Osteocyte (in vitro differentiated cells): ENCODE measurements around the gene NRXN3. TPM values are rescaled to one million over a fixed set of nuclear protein-coding genes. Genes with fewer than 3 reads are reported as not detected.

Source experiments
- DNase-seq: peaks from one replicate; pipeline ENCODE4 v3.0.0; 2021; ENCODE audit warnings: mixed read lengths; ENCODE audit not compliant: unreplicated experiment; ENCODE audit errors: extremely low spot score
- H3K27ac Mint-ChIP-seq: one replicate; pipeline ENCODE4 v1.8.0; 2021; ENCODE audit warnings: mild to moderate bottlenecking, mixed read lengths; ENCODE audit not compliant: unreplicated experiment
- H3K27me3 Mint-ChIP-seq: one replicate; pipeline ENCODE4 v1.8.0; 2021; ENCODE audit warnings: mixed read lengths; ENCODE audit not compliant: unreplicated experiment
- H3K36me3 Mint-ChIP-seq: one replicate; pipeline ENCODE4 v1.8.0; 2021; ENCODE audit warnings: mixed read lengths; ENCODE audit not compliant: unreplicated experiment
- H3K4me1 Mint-ChIP-seq: one replicate; pipeline ENCODE4 v1.8.0; 2021; ENCODE audit warnings: mixed read lengths; ENCODE audit not compliant: unreplicated experiment
- H3K4me3 Mint-ChIP-seq: one replicate; pipeline ENCODE4 v1.8.0; 2021; ENCODE audit warnings: mild to moderate bottlenecking, moderate library complexity, mixed read lengths; ENCODE audit not compliant: unreplicated experiment
- H3K9me3 Mint-ChIP-seq: one replicate; pipeline ENCODE4 v1.8.0; 2021; ENCODE audit warnings: mixed read lengths; ENCODE audit not compliant: unreplicated experiment
- CTCF ChIP-seq: fragments of 200-600 bp; sonication (generic); IDR thresholded peaks from 2 replicates; pipeline ENCODE4 v1.5.0; 2021; ENCODE audit warnings: antibody characterized with exemption, mild to moderate bottlenecking, moderate library complexity
- total RNA-seq: library from RNA; stranded (reverse); gene quantifications from 2 replicates; pipeline ENCODE4 v1.2.1, GENCODE V29; 2021

Gene NRXN3
- total RNA-seq, 1 donor from 2014 or later: 26.5 TPM

DNA sequence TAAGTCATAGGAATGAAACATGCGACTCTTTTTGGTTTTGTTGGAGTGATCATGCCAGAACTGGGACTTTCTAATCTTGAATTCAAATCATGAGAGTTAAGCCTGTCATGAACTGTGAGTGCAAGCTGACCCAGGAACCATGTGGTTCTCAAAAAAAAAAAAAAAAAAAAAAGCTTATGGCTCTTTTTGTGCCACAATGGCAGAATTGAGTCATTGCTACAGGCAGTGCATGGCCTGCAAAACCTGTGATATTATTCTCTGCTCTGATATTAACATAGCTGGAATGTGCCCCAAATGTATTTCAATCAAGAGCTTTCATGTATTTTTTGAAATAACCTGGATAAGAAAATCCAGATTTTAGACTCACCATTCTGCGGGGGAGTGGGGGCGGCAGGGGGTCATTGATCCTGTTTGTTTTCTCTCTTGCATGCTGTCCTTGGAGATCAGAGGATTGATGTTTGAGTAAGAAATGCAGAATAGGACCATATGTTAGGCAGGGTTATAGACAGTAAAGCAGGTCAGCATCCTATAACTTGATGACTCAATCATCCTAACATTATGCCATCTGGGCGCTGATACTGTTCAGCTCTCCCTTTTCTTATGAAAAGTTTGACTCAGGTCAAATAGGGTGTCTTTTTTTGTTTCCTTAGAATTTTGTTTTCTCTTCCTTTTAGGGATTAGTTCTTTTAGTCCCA is 1243.7 kb downstream of the NRXN3 start:
- H3K9me3 Mint-ChIP-seq: peaks cover 5% of the 10 kb centered on the region
- H3K4me1 Mint-ChIP-seq: peaks cover 2% of the 10 kb centered on the region
- peaks cover 2% of the 10 kb centered on the region for H3K36me3 Mint-ChIP-seq
- DNase-seq: no peak
- H3K4me3 Mint-ChIP-seq: no peak overlapping the region
- H3K27me3 Mint-ChIP-seq: no peaks in the 10 kb centered on the region
- no peak for TF ChIP-seq CTCF
- H3K27ac Mint-ChIP-seq: no peak overlapping the region

- no peak for TF ChIP-seq CTCF
- DNase-seq: no peak
- peaks cover 5% of the 10 kb centered on the region for H3K9me3 Mint-ChIP-seq
- peaks cover 2% of the 10 kb centered on the region for H3K36me3 Mint-ChIP-seq
- H3K4me1 Mint-ChIP-seq: peaks cover 2% of the 10 kb centered on the region
- no peak overlapping the region for H3K4me3 Mint-ChIP-seq
- no peak overlapping the region for H3K27ac Mint-ChIP-seq
- H3K27me3 Mint-ChIP-seq: no peaks in the 10 kb centered on the region
Observed at GRCh38 chr14:79415726-79416125, 1245.6 kb downstream of the NRXN3 start.

DNA sequence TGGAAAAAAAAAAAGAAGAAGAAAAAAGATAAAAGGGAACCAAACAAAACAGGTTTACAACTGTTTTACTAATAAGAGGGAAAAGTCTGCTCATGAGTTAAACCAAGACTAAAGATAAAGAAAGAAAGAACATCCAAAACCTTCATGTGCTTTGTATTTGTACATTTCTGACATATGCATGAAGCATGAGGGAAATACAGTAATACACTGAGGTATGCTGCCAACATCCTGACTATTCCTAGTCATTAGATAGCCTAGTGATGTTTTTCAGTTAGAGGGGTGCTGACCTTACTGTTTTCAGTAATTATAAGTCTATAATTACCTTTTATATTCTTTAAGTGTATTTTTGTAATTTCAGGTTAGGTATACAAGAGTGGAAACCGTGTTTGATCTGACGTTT is 1247.8 kb downstream of the NRXN3 start:
- Mint-ChIP-seq H3K27ac (no peak overlapping the region), H3K36me3 (peaks cover 2% of the 10 kb centered on the region), H3K4me3 (no peak overlapping the region), H3K9me3 (peaks cover 5% of the 10 kb centered on the region), H3K4me1 (peaks cover under 1% of the 10 kb centered on the region), H3K27me3 (no peaks in the 10 kb centered on the region)
- no peak for TF ChIP-seq CTCF
- no peak for DNase-seq

DNA sequence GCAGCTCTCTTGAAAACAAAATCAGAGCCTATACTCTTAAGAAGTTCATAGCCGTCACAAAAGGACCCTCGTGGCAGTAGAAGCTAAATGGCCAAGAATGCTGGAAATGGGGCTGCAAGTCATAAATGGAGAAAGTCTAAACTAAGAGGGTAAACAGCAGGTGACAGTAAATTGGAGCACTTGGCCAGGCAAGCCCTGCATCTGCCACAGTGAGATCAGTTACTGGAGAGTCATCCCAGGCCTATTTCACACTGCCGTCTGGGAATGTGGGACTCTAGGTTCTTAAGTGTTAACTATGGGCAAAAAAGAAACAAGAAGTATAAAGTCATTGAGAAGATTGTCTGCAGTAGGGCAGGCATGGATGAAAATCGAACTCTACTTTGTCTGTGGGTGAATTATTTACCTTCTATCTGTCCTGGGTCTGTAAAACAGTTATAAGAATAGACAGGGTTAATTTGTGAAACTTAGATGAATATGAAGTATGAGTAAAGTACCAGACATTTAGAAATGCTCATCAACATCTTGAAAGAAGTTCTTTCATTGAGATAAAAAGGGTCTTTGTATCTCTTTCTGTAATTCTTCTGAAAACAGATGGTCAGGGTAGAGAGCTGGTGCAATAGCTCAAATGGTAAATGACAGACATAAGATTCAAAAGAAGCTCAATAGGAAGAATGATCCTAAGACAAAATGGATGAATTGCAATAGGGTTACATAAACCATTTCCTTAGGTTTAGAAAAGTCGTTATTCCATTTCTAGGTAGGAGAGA is 1248.7 kb downstream of the NRXN3 start:
- Mint-ChIP-seq H3K27ac (no peak overlapping the region), H3K36me3 (peaks cover 2% of the 10 kb centered on the region), H3K9me3 (peaks cover 5% of the 10 kb centered on the region)

More for the DNA sequence above, 1248.7 kb downstream of the NRXN3 start:
- DNase-seq: no peak
- Mint-ChIP-seq H3K4me3 (no peak overlapping the region), H3K27me3 (no peaks in the 10 kb centered on the region), H3K4me1 (no peaks in the 10 kb centered on the region)
- no peak for TF ChIP-seq CTCF
